HG03457 (cell line): Measurements from ENCODE around the gene UBE2C.
A peak's percentile ranks its signal among the peaks of the same experiment; 100 is the strongest.

ENCODE experiments used
- ATAC-seq: cut with Tn5 transposase; IDR thresholded peaks from one replicate; pipeline ENCODE4 v1.9.1; 2021; ENCODE audit warnings: moderate number of reproducible peaks; ENCODE audit not compliant: unreplicated experiment

Gene UBE2C

GRCh38 chr20:45857114-45857881 lies 44.9 kb downstream of the UBE2C start, which contains the start of the genes ACOT8 and ZSWIM3:
Gene ACOT8, minus strand, starts transcription at chr20:45857392. Its CDS starts 77 bp downstream, at chr20:45857315.
Gene ZSWIM3, plus strand, starts transcription at chr20:45857614. Its CDS starts 212 bp downstream, at chr20:45857826.
- peak; percentile 83 for ATAC-seq

- no peak for ATAC-seq
Observed at GRCh38 chr20:45857882-45858216, 45.4 kb downstream of the UBE2C start.

DNA sequence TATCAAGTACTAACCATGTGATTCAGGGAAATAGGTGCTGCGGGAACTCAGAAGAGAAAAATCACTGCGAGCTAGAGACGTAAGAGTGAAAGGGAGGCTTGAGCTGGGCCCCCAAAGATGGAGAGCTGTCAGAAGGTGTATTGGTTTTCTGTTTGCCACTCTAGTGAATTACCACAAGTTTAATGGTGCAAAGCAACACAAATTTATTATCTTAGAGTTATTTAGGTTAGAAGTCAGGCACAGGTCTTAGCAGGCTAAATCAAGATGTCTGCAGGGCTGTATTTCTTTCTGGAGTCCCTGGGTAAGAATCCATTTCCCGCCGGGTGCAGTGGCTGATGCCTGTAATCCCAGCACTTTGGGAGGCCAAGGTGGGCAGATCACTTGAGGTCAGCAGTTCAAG lies 47.5 kb downstream of the UBE2C start:
- ATAC-seq: no peak

GRCh38 chr20:45860560-45861220 lies 48.2 kb downstream of the UBE2C start:
- ATAC-seq: no peak

DNA sequence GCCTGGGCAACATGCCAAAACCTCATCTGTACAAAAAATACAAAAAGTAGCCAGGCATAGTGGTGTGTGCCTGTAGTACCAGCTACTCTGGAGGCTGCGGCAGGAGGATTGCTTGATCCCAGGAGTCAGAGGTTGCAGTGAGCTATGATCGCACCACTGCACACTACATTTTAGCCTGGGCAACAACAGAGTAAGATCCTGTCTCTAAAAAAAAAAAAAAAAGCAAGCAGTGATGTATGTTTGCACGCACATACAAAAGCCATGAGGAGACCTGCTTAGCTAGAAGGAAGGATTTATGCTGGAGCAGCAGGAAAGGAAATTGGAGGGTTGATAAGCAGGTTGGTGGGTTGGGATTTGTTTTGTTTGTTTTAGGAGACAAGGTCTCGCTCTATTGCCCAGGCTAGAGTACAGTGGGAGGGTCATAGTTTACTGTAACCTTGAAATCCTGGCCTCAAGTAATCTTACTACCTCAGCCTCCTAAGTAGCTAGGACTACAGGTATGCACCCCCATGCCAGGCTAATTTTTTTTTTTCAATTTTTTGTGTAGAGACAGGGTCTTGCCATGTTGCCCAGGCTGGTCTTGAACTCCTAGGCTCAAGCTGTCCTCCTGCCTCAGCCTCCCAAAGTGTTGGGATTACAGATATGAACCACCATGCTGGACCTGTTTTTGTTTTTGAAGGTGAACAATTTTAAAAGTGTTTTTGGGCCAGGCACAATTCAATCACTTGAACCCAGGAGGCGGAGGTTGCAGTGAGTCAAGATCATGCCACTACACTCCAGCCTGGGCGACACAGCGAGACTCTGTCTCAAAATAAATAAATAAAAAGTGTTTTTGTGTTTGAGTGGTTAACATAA lies 49.0 kb downstream of the UBE2C start:
- no peak for ATAC-seq

GRCh38 chr20:45863543-45864470 lies 51.4 kb downstream of the UBE2C start:
- no peak for ATAC-seq

GRCh38 chr20:45866454-45866853 lies 54.0 kb downstream of the UBE2C start:
- no peak for ATAC-seq
